Heart right ventricle (tissue), 16 donors: ENCODE measurements around the gene NEO1. TPM values are rescaled to one million over a fixed set of nuclear protein-coding genes. Genes with fewer than 3 reads are reported as not detected.

Experiments
- ATAC-seq, 8 donors: fragments of 200-7000 bp; cut with Tn5 transposase; one replicate each; pipeline ENCODE4 v1.9.1; 2020; ENCODE audit warnings: mild to moderate bottlenecking in 8 of 8, moderate library complexity in 8 of 8, moderate number of reproducible peaks in 1 of 8
- DNase-seq, 2 donors: peaks; one replicate each; pipeline ENCODE4 v3.0.0-alpha.2; 2020
- H3K27ac ChIP-seq, 10 donors: fragments of 200-600 bp; sonication (generic) in 2 of 10; one replicate each; pipeline versions ENCODE4 v1.5.0 to v1.8.0; 2020 to 2022; ENCODE audit warnings: mild to moderate bottlenecking in 3 of 10
- H3K27me3 ChIP-seq, 7 donors: fragments of 200-600 bp; one replicate each; pipeline ENCODE4 v1.8.0; 2021 to 2022; ENCODE audit warnings: mild to moderate bottlenecking in 2 of 7
- H3K36me3 ChIP-seq, 9 donors: fragments of 200-600 bp; sonication (generic) in 1 of 9; one replicate each; pipeline versions ENCODE4 v1.5.0 to v1.8.0; 2020 to 2022; ENCODE audit warnings: mild to moderate bottlenecking in 2 of 9
- H3K4me1 ChIP-seq, 9 donors: fragments of 200-600 bp; sonication (generic) in 1 of 9; one replicate each; pipeline versions ENCODE4 v1.5.0 to v1.8.0; 2020 to 2022; ENCODE audit warnings: mild to moderate bottlenecking in 4 of 9
- H3K4me3 ChIP-seq, 10 donors: fragments of 200-600 bp; sonication (generic) in 2 of 10; one replicate each; pipeline versions ENCODE4 v1.5.0 to v1.8.0; 2020 to 2022; ENCODE audit warnings: mild to moderate bottlenecking in 7 of 10, moderate library complexity in 2 of 10
- H3K9me3 ChIP-seq, 11 donors: fragments of 200-600 bp in 10 of 11; sonication (generic) in 2 of 11; one replicate each; pipeline versions ENCODE4 v1.5.0 to v1.8.0; 2013 to 2022; ENCODE audit warnings: mild to moderate bottlenecking in 2 of 11, control low read depth in 1 of 11, moderate library complexity in 1 of 11
- WGBS, 2 donors: extraction: QIAGEN DNeasy Blood & Tissue Kit; methylation state at CpG; one replicate each; pipeline ENCODE4 v1.1.7; 2013; ENCODE audit warnings: inconsistent platforms in 1 of 2; 5-methylcytosine and 5-hydroxymethylcytosine counted together
- intact Hi-C, 10 donors: fragments of 100-400 bp; cut with DNase I; formaldehyde crosslinking; loops; one replicate each; pipeline versions ENCODE4 v1.11.1 to v1.14.2; 2022
- polyA plus RNA-seq, 2 donors: library from polyadenylated mRNA; stranded (reverse); fragments of 200-250 nt; gene quantifications; one replicate each; pipeline ENCODE4 v1.2.3, GENCODE V29; 2013
- total RNA-seq, 10 donors: library from RNA; stranded (reverse); fragmentation: NEBNext Ultra II Directional in 3 of 10; extraction: Animal tissue kit (Norgen Biotek cat#: 25700) in 3 of 10; gene quantifications; one replicate each; pipeline versions ENCODE4 v1.2.1 to v1.2.4, GENCODE V29; 2021 to 2023
- TF ChIP-seq, protein P1 (sequence below), 9 donors: fragments of 200-600 bp; sonication (generic) in 2 of 9; IDR thresholded peaks; one replicate each; pipeline versions ENCODE4 v1.5.0 to v1.8.0; 2021 to 2022; ENCODE audit warnings: antibody characterized with exemption in 9 of 9, mild to moderate bottlenecking in 5 of 9, moderate library complexity in 1 of 9
- donor health status: Arrhythmogenic right ventricular cardiomyopathy.
- donor health status: ischemic (EF 13 %, LVEDD 7.1; RV severe dilation, severe dysfunction).
- donor health status: healthy with polysubstance abuse.
- donor health status: DM: no; HTN: yes; CAD: no.
- donor health status: DM: no; HTN: no; CAD: no.
- donor health status: ischemic (EF 25% LVEDD 6.9; RV normal size, moderate dysfunction).
- donor health status: ischemic (EF 25% LVEDD 5.7; RV mildly dilated, moderate dysfunction).
- donor health status: healthy.
- donor health status: DM: yes; HTN: yes; CAD: no.
- donor health status: Ischemic cardiomyopathy.
- donor health status: ischemic (EF 35%, LVEDD 5.7; RV mildly dilated, moderate dysfunction).
- donor health status: nonischemic (EF 11% LVEDD 7.7; RV severe dilation, severe dysfunction).
- donor health status: DM: yes; HTN: yes; CAD: no.
- donor health status: PGD.
- donor health status: ischemic (EF 29% LVEDD 5.4; RV normal size, mild dysfunction).
- donor health status: nonischemic (EF 23%, LVEDD 6.1; RV moderate dilation, normal function).

The NEO1 gene
- total and polyA plus RNA-seq, 12 donors, result 3.4 to 16.9 (median 11.6) TPM

DNA sequence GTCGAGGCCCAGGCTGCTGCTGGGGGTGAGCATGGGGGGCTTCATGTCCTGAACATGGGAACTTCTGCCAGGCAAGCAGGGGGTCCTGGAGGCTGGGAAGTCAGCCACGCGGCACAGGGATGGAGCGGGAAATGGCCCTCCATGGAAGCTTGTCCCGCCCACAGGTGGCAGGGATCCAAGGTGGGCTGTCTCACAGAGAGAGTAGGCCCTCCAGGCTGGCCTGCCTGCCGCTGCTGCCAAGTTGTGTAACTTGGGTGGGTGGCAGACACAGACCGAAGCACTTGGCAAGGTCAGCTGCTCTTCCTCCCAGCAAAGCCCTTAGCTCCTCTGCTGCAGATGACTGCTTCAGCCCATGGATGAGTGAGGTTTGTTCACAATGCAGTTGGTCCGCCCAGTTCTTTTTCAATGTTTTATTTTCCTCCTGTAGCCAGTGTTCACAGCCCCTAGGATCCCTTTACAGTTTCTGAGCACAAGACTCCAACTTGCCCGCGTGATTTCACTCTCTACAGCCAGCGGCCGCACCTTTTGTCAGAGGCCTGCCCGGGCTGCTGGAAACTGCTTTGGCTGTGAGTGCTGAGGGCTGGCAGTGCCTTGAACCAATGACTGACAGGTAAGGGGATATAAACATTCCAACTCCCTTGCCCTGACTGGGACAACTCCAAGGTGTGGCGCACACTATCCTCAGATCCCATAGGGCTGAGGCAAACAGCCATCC, 289.8 kb downstream of the NEO1 start:
- H3K4me1 ChIP-seq, result peaks cover 0 to 32% (median 14%) of the 10 kb centered on the region in 9 donors
- H3K27ac ChIP-seq, result peak overlapping the region in 2 of 10 donors; percentile 15 to 40
- peaks cover 0 to 7% (median 0%) of the 10 kb centered on the region in 11 donors for H3K9me3 ChIP-seq
- no peaks in the 10 kb centered on the region for H3K36me3 ChIP-seq
- TF ChIP-seq, protein P1, sequence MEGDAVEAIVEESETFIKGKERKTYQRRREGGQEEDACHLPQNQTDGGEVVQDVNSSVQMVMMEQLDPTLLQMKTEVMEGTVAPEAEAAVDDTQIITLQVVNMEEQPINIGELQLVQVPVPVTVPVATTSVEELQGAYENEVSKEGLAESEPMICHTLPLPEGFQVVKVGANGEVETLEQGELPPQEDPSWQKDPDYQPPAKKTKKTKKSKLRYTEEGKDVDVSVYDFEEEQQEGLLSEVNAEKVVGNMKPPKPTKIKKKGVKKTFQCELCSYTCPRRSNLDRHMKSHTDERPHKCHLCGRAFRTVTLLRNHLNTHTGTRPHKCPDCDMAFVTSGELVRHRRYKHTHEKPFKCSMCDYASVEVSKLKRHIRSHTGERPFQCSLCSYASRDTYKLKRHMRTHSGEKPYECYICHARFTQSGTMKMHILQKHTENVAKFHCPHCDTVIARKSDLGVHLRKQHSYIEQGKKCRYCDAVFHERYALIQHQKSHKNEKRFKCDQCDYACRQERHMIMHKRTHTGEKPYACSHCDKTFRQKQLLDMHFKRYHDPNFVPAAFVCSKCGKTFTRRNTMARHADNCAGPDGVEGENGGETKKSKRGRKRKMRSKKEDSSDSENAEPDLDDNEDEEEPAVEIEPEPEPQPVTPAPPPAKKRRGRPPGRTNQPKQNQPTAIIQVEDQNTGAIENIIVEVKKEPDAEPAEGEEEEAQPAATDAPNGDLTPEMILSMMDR (IDR thresholded peaks at IDR 0.05), result no peak
- intact Hi-C loops, result no loop called here
- WGBS, 2 donors, result 55 to 68% methylated on average over 14 of the region's 14 CpGs
- ATAC-seq (peak; percentile 44 to 70 (median 54)), DNase-seq (peak; percentile 35 to 51)
- no peak overlapping the region for H3K4me3 ChIP-seq
- no peaks in the 10 kb centered on the region for H3K27me3 ChIP-seq

DNA sequence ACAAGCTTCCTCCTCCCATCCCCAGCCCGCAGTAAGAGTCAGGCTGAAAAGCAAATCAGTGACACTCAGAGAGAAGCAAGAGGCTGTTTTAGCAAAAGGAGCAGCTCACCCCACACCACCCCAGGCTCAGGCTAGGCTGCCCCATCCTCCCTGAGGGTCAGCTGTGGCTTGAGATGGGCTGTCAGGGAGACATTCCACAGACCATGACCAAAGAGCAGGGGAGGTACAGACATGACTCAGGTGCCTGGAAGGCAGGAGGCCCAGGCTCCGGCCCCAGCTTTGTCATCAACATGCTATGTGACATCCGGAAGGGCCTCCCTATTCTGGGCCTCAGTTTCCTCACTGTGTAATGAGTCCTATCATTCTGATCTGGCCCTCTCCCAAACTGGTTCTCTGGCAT, 291.8 kb downstream of the NEO1 start:
- Histone ChIP-seq H3K36me3 (no peaks in the 10 kb centered on the region), H3K27me3 (peaks cover 0 to 5% (median 0%) of the 10 kb centered on the region in 7 donors), H3K27ac (no peak overlapping the region), H3K9me3 (peaks cover 0 to 7% (median 0%) of the 10 kb centered on the region in 11 donors), H3K4me1 (peaks cover 0 to 32% (median 14%) of the 10 kb centered on the region in 9 donors), H3K4me3 (no peak overlapping the region)
- 63 to 65% methylated on average over 3 of the region's 3 CpGs for WGBS, 2 donors
- intact Hi-C loops, result no loop called here
- ATAC-seq, result no peak
- TF ChIP-seq, protein P1 (IDR thresholded peaks at IDR 0.05), result no peak
- DNase-seq, result no peak

DNA sequence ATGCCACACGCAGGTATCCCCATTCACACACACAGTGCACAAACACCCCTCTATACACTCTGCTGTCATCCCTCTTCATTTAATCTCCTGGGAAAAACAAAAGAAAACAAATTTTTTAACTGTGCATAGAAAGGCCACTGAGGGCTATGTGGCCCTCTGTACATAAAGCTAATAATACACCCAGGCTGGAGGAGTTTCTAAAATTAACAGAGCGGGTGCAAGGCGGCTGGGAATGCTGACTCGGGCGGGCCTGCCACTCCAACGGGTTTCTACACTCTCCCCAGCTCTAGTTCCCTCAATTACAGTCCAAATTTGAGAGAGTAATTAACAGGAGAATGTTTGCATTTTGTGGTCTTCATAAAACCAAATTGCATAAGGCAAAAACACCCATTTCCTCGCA, 293.4 kb downstream of the NEO1 start:
- Histone ChIP-seq H3K9me3 (peaks cover 0 to 7% (median 0%) of the 10 kb centered on the region in 11 donors), H3K27ac (peak overlapping the region in 2 of 10 donors; percentile 17 to 34), H3K36me3 (no peaks in the 10 kb centered on the region), H3K4me3 (no peak overlapping the region), H3K27me3 (peaks cover 0 to 5% (median 0%) of the 10 kb centered on the region in 7 donors), H3K4me1 (peaks cover 0 to 32% (median 14%) of the 10 kb centered on the region in 9 donors)
- ATAC-seq (peak in 7 of 8 donors; percentile 46 to 94 (median 60)), DNase-seq (no peak)
- WGBS, 2 donors, result 50 to 57% methylated on average over 7 of the region's 7 CpGs
- TF ChIP-seq, protein P1 (IDR thresholded peaks at IDR 0.05), result no peak
- intact Hi-C loops, result no loop called here

DNA sequence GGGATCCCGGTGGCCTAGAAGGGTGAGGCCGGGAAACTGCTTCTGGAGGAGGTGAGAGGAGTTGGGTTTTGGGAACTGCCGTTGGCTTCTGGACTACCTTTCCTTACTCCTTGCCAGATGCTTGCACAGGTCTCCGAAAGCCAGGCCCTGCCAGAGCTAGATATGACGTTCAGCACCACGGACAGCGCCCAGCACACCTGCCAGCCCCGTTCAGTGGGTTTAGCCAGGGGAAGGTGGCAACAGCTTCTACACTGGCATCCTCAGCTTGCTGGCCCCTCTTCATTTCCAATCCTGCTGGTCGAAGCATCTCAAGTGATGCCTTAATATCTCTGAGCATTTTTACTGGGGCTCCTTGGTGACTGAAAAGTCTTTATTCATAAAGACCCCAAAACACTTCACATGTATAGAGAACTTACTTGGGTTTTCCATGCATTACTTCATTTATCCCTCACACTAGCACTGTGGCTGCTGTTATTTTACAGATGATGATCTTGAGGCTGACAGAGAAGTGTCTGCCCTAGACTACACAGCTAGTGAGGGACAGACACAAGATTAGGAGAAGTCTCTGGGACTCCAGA, 294.6 kb downstream of the NEO1 start:
- no peak overlapping the region for H3K4me3 ChIP-seq
- WGBS, 2 donors, result 26 to 27% methylated on average over 9 of the region's 9 CpGs
- TF ChIP-seq, protein P1 (IDR thresholded peaks at IDR 0.05), result no peak
- no peak overlapping the region for H3K27ac ChIP-seq
- no peaks in the 10 kb centered on the region for H3K36me3 ChIP-seq
- peaks cover 0 to 5% (median 0%) of the 10 kb centered on the region in 7 donors for H3K27me3 ChIP-seq
- intact Hi-C loops, result no loop called here
- peak; percentile 53 to 80 (median 66) for ATAC-seq
- H3K9me3 ChIP-seq, result peaks cover 0 to 7% (median 0%) of the 10 kb centered on the region in 11 donors
- H3K4me1 ChIP-seq, result peaks cover 0 to 33% (median 14%) of the 10 kb centered on the region in 9 donors
- peak; percentile 55 to 64 for DNase-seq
